ENCODE data around the gene KRTAP4-7.
"Not testable (repeated sequence)": the region's sequence is repeated elsewhere in the genome, so short reads cannot be mapped to it uniquely, and the experiment has no call there.

KRTAP4-7 gene

DNA sequence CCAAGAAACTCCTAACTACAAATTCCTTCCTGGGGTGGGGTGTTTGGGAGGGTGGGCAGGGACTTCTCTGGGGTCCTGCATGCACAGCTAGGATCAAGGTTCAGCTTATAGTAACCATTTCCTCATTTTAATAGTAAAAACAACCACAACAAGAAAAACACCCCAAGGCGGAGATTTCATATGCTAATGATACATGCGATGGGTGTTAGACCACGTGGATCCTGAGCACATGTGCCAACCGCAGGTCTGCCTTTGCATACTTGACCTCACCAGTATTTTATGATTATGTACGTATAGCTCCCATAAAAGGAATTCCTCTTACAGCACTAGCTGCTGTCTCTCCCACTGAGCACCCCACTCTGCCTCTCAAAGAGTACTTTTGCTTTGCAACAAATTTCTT is 32.3 kb downstream of the KRTAP4-7 start:
- DNase-seq: no peak

DNA sequence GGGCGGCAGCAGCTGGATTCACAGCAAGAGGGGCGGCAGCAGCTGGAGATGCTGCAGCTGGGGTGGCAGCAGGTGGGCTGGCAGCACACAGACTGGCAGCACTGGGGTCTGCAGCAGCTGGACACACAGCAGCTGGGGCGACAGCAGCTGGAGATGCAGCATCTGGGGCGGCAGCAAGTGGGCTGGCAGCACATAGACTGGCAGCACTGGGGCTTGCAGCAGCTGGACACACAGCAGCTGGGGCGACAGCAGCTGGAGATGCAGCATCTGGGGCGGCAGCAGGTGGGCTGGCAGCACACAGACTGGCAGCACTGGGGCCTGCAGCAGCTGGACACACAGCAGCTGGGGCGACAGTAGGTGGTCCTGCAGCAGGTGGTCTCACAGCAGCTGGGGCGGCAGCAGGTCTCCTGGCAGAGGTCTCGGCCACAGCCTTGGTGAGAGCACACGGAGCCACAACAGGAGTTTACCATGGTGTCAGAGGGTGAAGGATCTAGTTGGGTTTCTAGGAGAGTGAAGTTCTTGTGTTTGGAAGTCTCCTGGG is 34.0 kb downstream of the KRTAP4-7 start, which contains the start of gene KRTAP4-11:
TSS of gene KRTAP4-11 (minus strand) at position 528 of the 541 bp plus-strand sequence. CDS start at position 470, 58 bp downstream.
- not testable (repeated sequence) for DNase-seq

DNA sequence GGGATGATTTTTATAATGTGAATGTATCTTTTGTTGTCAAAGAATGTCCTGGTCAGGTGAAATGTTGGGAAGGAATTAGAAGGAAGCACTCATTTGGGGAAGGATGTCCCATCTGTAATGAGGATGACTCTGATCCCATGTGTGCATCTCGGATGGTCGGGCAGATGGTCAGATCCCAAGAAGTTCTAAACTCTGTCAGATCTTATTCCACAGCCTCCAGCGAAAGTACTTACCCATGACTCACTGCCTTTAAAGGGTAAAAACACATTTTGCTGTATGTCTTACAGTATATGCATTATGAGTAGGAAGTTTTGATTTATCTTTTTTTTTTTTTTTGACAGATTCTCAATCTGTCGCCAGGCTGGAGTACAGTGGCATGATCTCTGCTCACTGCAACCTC is 34.8 kb downstream of the KRTAP4-7 start:
- no peak for DNase-seq

DNA sequence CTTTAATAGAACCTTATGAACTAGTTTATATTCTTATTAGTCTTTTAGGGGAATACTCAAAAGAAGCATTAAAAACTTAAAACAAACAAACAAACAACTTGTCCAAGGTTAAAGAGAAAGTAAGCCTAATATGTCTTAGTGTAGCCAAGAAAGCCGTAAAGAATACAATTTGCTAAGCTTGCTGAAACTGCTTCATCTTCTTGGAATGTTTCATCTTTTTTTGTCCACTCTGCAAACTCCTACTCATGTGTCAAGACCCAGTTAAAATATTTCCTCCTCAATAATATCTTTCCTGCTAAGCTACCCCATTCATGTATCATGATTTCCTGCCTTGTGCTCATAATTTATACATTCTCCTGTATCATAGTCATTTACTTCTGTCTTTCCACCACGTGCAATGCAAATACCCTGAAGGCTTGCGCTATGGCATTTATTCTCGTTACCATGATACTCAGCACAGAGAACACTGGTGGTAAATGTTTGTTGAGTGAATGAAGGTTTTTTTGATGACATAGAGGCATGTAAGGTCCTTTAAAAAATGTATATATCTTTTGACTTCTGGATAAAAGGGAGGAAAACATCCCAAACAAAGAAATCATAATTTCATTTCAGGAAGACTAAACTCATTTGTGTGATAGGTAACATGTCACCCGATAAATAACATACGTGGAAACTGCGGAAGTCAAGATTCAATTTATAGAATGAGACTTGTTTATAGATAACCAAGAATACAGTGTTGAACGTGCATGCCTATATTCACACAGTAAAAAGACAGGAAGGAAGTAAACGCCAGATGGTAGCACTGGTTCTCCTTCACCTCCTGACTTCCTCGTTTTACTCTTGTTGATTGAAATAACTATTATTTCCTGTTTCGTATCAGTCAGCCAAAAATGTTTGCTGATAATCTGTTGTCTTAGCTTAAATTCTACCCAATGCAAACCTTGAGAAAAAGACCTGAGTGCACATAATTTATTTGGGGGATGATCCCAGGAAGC is 36.0 kb downstream of the KRTAP4-7 start:
- not testable (repeated sequence) for DNase-seq

DNA sequence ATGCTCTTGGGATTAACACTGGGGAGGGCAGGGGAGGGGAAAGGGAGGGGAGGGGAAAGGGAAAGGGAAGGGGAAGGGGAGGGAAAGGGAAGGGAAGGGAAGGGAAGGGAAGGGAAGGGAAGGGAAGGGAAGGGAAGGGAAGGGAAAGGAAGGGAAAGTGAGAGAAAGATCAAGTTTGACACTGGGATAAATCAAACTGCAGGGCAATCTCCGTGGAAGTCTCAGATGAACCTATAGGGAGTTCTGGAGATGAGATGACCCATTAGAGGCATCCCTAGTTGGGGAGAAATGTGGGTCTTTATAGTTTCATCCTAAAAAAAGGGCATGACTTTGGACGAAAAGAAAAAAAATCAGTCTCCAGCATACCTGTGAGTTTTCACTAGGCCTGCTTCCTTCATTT is 37.8 kb downstream of the KRTAP4-7 start:
- no peak for DNase-seq

DNA sequence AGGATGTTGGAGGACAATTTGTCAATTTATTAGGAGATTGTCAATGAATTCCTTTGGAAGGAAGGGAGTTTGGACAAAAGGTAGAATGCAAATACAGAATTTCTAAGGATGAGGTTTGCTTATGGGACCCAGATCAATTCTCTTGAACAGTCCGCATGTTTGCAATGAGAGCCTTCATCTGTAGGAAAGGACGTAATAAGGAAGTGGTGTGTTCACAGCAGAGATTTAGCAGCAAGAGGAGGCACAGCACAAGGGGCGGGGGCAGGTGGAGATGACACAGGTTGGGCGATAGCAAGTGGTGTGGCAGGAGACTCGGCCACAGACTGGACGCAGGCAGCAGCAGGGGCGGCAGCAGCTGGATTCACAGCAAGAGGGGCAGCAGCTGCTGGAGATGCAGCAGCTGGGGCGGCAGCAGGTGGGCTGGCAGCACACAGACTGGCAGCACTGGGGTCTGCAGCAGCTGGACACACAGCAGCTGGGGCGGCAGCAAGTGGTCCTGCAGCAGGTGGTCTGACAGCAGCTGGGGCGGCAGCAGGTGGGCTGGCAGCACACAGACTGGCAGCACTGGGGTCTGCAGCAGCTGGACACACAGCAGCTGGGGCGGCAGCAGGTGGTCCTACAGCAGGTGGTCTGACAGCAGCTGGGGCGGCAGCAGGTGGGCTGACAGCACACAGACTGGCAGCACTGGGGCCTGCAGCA is 39.5 kb downstream of the KRTAP4-7 start:
- DNase-seq: not testable (repeated sequence)

GRCh38 chr17:41123991-41124371 is 40.0 kb downstream of the KRTAP4-7 start, which contains the start of gene KRTAP4-12:
TSS of gene KRTAP4-12 (minus strand) at chr17:41124182. CDS start at chr17:41124122, 60 bp downstream.
- DNase-seq: not testable (repeated sequence)

- no peak for DNase-seq
These were observed 41.1 kb downstream of the KRTAP4-7 start for GRCh38 chr17:41125064-41125463.

DNA sequence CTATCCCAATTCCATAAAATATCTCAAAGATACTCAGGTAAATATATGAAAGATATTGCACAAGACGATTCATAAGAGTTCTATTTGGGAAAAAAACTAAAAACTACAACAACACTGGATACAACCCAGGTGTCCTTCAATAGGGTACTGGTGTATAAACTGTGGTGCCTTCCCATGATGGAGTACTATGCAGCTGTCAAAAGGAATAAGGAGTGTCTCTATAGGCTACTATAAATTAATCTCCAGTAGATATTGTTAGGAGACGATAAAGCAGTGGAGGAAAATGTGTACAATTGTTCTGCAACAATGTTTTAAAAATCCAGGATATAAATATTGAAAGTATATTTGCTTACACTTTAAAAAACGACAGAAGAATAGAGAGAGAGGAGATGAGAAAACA is 42.5 kb downstream of the KRTAP4-7 start:
- no peak for DNase-seq

DNA sequence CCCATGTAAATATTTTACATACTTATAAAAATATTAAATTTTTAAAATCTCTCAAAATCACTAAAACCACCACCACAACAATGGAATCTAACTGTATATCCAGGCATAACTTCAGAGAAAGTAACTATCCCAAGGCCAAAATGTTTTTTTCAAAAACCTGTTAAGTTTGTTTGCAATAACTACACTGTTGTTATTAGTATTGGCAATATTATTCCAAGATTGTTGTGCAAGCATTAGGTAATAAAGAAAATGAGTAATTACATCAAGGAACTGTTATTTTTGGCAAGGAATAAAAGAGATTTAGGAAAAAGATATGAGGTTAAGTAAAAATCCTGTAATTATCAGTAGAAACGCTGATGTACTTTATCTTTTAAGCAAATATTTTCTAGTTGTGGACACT is 43.4 kb downstream of the KRTAP4-7 start:
- DNase-seq: no peak

DNA sequence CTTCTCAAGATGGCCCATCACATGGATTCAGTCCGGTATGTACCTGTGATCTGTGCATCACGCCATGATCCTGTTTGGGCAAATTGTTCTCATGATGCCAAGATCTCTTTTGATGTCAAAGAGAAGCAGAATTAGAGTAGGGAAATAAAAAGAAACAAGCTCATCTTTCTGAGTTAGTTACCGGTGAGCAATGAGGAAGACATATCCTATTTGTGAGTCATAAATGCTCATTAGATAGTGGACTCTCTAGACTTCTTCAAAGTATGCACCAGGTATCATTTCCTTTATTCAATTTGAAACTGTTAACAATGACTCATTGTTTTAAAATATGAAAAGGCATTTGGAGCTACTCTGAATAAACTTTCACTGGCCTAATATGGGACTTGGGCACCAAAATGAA is 48.0 kb downstream of the KRTAP4-7 start:
- DNase-seq: no peak

DNA sequence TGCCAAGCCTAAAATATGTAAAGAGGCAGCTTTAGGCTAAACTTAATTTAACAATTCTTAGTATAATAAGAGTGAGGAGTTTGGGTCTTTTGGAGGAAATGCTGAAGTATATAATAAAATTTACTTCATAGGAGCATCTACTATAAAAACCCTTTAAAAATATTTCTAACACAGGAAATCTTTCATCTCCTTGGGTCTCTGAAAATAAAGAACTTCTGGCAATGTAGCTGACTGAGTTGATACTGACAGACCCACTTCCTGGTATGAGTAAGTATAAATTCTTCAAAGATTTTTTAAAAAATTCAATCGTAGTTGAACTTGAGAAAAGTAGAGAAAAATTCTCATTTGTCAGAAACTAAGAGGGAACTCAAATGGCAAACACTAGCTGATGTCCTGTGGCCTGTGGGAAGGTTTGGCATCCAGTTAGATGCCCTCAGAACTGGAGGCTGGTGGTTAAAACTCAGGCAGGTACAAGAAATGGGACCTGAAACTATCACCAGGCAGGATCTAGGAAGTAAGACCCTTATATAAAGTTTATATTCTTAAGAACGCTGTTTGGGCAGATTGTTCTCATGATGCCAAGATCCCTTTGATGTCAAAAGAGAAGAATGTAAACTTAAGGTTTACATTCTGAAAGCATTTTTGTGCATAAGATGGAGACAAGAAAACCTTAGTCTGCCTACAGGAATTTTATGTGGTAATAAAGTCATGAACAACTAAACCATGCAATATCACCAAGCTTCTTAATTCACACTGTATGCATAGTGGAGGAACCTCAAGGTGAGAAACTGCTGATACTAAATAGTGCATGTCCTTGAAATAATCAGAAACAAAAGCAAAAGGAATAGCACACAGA is 50.2 kb downstream of the KRTAP4-7 start:
- DNase-seq: no peak

All from stimulated activated CD4-positive, alpha-beta T cell treated with anti-CD3 and anti-CD28 coated beads, Interleukin-4, amount 100 ng/mL, for 1 hour (primary cell).